GM18861 (cell line): ENCODE data around the gene TBC1D12.
A peak's percentile ranks its signal among the peaks of the same experiment; 100 is the strongest.
"Not testable (repeated sequence)": the region's sequence is repeated elsewhere in the genome, so short reads cannot be mapped to it uniquely, and the experiment has no call there.

Experiments used
- ATAC-seq: cut with Tn5 transposase; IDR thresholded peaks from one replicate; pipeline ENCODE4 v1.9.1; 2021; ENCODE audit not compliant: unreplicated experiment

TBC1D12 gene

DNA sequence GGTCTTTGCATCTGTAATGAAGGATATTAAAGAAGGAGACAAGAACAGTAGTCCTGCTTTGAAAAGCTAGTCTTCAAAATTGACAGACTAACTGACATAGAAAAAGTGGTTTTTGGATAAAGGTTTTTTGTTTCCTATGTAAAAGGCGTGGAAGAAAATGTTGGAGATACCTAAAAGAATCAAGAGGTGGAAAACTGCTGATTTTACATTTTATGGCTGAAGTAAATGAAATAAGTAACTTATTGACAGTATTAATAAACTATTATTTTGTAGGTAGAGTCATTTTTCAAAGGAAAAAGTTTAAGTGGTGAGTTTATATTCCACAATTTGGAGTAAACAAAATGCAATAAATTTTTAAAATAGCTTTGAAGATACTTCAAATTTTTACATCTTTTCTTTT is 130.7 kb downstream of the TBC1D12 start:
- no peak for ATAC-seq

DNA sequence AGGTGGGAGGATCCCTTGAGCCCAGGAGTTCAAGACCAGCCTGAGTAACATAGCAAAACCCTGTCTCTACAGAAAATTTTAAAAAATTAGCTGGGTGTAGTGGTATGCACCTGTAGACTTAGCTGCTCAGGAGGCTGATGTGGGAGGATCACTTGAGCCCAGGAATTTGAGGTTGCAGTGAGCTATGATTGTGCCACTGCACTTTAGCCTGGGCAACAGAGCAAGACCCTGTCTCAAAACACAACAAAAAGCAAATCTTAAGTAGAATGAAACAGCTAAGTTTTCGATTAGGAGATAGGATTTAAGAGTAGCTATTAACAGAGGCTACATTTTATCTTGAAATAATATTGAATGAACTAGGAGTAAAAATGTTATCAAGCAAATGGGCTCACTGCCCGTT is 139.9 kb downstream of the TBC1D12 start:
- not testable (repeated sequence) for ATAC-seq

DNA sequence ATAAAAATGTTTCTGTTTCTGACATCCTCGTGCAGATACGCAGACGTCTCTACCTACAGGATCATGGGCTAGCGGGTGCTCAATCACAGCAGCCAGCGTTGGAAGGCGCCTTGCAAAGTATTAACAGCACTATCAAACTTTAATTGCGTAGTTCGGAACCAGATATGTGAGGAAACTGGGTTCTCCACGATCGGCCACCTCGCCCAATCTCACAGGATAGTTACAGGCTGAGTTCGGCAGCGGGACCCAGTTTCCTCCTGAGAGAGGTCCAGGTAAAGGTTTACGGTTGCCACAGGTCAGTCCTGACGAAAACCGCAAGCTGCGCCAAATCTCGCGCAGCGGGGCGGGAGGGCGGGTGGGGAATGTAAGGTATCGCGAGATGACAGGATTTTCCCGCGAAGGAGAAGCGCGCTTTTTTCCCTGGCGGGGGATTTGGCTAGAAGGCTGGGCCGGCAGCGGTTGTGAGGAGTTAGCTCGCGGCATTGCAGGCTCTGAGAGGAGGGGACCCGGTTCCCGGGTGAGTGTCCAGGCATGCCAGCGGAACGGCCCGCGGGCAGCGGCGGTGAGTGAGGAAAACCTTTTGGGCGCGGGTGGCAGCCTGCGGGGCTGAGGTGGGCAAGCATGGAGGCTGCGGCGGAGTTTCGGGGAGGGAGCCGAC is 143.2 kb downstream of the TBC1D12 start, which contains the start of gene HELLS:
Gene HELLS (plus strand): TSS at position 398 of the 658 bp plus-strand sequence. CDS start 134 bp downstream, at position 532.
- ATAC-seq = peak; percentile 60

DNA sequence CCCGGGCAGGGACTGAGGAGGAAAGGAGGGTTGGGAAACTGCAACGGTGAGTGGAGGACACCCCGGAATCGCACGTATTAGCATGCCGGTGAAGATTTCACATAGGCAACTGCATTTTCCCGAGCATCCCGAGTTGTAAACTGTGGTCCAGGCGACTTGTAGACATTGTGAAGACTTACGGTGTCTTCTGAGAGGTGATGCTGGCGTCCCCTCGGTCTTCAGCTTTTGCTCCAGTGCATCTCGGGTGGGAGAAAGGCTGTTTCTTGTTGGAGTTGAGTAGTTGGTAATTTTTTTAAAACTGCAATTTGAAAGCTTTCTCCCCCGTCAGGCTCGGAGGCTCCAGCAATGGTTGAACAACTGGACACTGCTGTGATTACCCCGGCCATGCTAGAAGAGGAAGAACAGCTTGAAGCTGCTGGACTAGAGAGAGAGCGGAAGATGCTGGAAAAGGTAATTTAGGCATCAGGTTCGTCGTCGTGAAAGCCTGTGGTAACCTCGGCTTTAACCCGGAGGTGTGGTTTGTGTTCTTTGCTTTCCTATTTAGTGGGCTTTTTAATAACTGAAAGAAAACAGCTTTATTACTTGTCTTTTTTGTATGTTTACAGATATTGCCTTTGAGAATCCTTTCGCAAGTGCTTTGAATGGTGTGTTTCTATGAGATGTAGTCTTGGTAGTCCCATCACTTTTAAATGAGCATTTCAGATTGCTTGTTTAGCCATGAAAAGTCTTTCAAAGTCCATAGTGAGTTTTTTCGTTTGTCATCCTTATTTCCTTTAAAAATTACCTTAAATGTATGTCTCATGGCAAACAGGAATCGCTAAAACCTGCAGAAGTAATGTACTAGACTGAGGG is 143.9 kb downstream of the TBC1D12 start:
- no peak for ATAC-seq

DNA sequence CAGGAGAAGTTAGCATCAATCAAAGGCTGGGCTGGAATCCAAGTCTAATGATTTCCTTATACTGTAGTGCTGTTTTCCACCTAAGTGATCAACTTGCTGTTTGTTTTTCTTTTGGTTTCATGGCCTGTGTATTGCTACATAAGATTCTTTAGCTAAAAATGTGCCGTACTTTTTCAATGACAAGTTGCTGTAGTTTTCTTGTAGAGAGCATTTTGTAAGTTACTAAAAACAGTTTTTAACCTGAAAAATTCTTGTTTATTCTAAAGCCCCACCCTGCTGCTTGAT is 144.5 kb downstream of the TBC1D12 start:
- ATAC-seq = no peak

DNA sequence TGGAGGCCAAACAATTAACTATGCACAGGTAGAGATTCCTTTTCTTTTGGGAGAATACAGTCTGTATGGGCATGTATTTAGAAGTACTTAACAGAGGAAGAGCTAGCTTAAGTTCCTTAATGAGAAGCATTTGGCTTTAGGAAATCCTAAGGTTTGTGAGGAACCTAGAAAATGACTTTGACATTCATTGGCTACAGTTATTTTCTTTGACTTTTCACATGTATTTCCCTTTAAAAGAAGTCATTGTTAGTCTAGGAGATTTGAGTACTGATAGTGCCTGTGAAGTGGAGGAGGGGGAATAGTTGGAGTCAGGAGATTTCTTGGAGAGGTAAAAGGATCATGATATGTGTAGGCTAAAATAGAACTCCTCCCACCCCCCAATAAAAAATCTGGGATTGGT is 146.9 kb downstream of the TBC1D12 start:
- no peak for ATAC-seq

DNA sequence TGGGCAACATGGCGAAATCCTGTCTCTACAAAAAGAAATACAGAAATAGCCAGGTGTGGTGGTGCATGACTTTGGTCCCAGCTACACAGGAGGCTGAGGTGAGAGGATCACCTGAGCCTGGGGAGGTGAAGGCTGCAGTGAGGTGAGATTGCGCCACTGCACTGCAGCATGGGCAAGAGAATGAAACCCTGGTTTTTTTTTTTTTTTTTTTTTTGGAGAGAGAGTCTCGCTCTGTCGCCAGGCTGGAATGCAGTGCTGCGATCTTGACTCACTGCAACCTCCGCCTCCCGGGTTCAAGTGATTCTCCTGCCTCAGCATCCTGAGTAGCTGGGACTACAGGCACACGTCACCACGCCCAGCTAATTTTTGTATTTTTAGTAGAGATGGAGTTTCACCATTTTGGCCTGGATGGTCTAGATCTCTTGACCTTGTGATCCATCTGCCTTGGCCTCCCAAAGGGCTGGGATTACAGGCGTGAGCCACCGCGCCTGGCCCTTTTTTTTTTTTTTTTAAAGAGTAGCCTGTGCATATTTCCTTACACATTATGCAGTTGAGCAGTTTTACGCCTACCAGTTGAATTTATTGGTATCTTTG is 165.5 kb downstream of the TBC1D12 start:
- ATAC-seq = not testable (repeated sequence)

DNA sequence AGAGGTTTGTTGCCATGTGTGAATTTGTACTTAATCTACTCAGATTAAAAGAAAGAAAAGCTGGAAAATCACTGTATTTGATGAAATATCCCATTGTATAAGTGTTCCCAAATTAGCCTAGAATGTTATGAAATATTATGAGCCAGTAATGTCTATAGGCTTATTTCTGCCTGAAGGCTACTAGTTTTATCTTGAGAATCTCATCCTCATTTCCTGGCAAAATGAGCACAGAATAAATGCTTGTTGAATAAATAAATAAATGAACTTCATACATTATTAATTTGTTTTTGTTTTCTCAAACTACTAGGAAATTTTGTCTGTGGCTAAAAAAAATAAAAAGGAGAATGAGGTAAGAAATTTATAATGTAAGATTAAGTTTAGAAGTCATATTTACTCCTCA is 168.7 kb downstream of the TBC1D12 start:
- ATAC-seq = no peak

DNA sequence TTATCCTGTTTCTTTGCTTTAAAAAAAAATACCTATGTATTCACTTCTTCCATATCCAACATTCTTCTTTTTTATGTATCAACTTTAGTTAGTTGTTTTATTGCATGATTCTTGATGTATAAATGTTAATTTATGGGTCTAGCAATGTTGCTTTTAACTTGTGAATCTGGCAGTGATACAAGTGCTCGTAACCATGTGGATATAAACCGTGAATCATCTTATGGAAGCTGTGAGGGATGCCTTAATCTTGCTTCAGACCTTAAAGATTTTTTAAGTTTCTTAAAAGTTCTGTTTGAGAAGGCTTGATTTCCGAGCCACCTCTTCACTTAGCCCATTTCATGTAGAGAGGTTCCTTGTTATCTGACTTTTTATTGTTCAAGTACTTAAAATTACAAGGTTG is 169.2 kb downstream of the TBC1D12 start:
- no peak for ATAC-seq

DNA sequence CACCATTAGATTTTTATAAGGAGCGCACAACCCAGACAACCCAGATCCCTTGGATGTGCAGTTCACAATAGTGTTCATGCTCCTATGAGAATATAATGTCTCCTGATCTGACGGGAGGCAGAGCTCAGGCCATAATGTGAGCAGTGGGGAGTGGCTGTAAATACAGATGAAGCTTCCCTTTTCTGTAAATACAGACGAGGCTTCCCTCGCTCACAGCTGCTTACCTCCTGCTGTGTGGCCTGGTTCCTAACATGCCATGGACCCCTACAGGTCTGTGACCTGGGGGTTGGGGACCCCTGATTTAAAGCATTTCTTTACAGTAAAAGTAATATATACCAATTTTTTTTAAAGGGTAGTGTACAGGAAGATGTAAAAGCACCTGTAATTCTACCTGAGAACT is 176.4 kb downstream of the TBC1D12 start:
- ATAC-seq = no peak

DNA sequence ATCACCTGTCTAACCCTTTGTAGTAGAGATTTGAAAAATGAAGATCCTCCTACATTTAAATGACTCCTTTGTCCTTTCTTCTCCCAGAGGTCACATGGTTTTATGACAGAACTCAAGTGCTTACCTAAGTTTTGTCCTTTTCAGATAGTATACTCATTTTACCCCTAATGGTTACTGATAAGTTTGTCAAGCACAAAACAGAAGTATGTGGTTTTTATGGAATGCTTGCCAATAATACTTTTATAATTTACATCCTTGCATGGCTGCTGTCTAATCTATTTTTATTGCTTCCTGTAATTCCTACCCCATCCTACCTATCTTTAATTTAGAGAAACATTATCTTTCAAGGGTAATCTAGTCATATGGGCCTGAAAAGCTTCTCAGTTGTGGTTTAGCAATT is 180.8 kb downstream of the TBC1D12 start:
- ATAC-seq = no peak
